HepG2 (cell line): ENCODE measurements around the gene ARMH1. TPM values are rescaled to one million over a fixed set of nuclear protein-coding genes. Genes with fewer than 3 reads are reported as not detected.
A peak's percentile ranks its signal among the peaks of the same experiment; 100 is the strongest.

Experiments used
- ARNT ChIP-seq: fragments of 450-650 bp; IDR thresholded peaks from 2 replicates; pipeline ENCODE4 v1.6.1; 2017
- ATF4 ChIP-seq, 2 experiments: fragments of 450-650 bp in 1 of 2; sonication (generic) in 1 of 2; formaldehyde crosslinking; IDR thresholded peaks; 2 replicates each; pipeline versions ENCODE4 v1.5.0 to v1.8.0; 2020 to 2022; ENCODE audit warnings: mild to moderate bottlenecking in 1 of 2, missing genetic modification reagents in 1 of 2
- ISL2 ChIP-seq: sonication (generic); formaldehyde crosslinking; IDR thresholded peaks from 2 replicates; pipeline ENCODE4 v1.5.0; 2020; ENCODE audit warnings: missing genetic modification reagents
- MIER2 ChIP-seq: IDR thresholded peaks from 2 replicates; pipeline ENCODE4 v1.6.1; 2016; ENCODE audit warnings: missing biosample characterization, missing genetic modification reagents
- MYPOP ChIP-seq: sonication (generic); formaldehyde crosslinking; IDR thresholded peaks from 2 replicates; pipeline ENCODE4 v1.8.1; 2023; ENCODE audit warnings: mild to moderate bottlenecking, moderate library complexity, missing genetic modification reagents
- NFYB ChIP-seq: sonication (generic); formaldehyde crosslinking; IDR thresholded peaks from 2 replicates; pipeline ENCODE4 v1.4.0; 2020; ENCODE audit warnings: missing genetic modification reagents
- PRPF4 ChIP-seq: fragments of 200-400 bp; formaldehyde crosslinking; IDR thresholded peaks from 2 replicates; pipeline ENCODE4 v1.6.1; 2016; ENCODE audit warnings: low read length, low read depth; ENCODE audit not compliant: poor library complexity, severe bottlenecking
- SCMH1 ChIP-seq: sonication (generic); formaldehyde crosslinking; IDR thresholded peaks from 2 replicates; pipeline ENCODE4 v1.9.0; 2021; ENCODE audit warnings: missing genetic modification reagents, mild to moderate bottlenecking, borderline replicate concordance
- SMAD9 ChIP-seq: sonication (generic); formaldehyde crosslinking; IDR thresholded peaks from 2 replicates; pipeline ENCODE4 v1.5.1; 2020; ENCODE audit warnings: mild to moderate bottlenecking, missing genetic modification reagents
- TEAD2 ChIP-seq: sonication (generic); formaldehyde crosslinking; IDR thresholded peaks from 2 replicates; pipeline ENCODE4 v1.9.0; 2021; ENCODE audit warnings: missing genetic modification reagents
- ZC3H4 ChIP-seq: sonication (generic); formaldehyde crosslinking; IDR thresholded peaks from 2 replicates; pipeline ENCODE4 v1.4.0; 2020; ENCODE audit warnings: missing genetic modification reagents, borderline replicate concordance
- ZNF101 ChIP-seq: sonication (generic); formaldehyde crosslinking; IDR thresholded peaks from 2 replicates; pipeline ENCODE4 v1.4.0; 2020; ENCODE audit warnings: mild to moderate bottlenecking, low read depth, missing genetic modification reagents, borderline replicate concordance
- ZNF7 ChIP-seq: IDR thresholded peaks from 2 replicates; pipeline ENCODE4 v1.6.1; 2016; ENCODE audit warnings: missing biosample characterization, missing genetic modification reagents
- ZNF777 ChIP-seq: sonication (generic); formaldehyde crosslinking; IDR thresholded peaks from 2 replicates; pipeline ENCODE4 v1.4.0; 2020; ENCODE audit warnings: missing genetic modification reagents
- ZNF800 ChIP-seq: sonication (generic); formaldehyde crosslinking; IDR thresholded peaks from 2 replicates; pipeline ENCODE4 v1.4.0; 2020; ENCODE audit warnings: missing genetic modification reagents
- ZSCAN29 ChIP-seq: sonication (generic); formaldehyde crosslinking; conservative IDR thresholded peaks from 2 replicates; pipeline ENCODE4 v1.4.0; 2020; ENCODE audit warnings: mild to moderate bottlenecking, missing genetic modification reagents
- polyA plus RNA-seq, 8 experiments: library from polyadenylated mRNA; depleted of rRNA in 3 of 8; stranded (reverse) in 7 of 8; unstranded in 1 of 8; fragments of >200 nt; fragmentation: Illumina TruSeq in 4 of 8; extraction: Trizol in 4 of 8; gene quantifications; 2 replicates each; pipeline versions ENCODE4 v1.2.1 to v1.2.3, GENCODE V29; 2011 to 2016; ENCODE audit warnings: low read depth in 4 of 8, missing spikeins in 1 of 8, mixed read lengths in 1 of 8; ENCODE audit not compliant: insufficient read depth in 1 of 8
- total RNA-seq, 5 experiments: library from RNA; depleted of rRNA; stranded (reverse); fragments of >200 nt; fragmentation: Illumina TruSeq; extraction: Trizol; gene quantifications; 2 replicates each; pipeline ENCODE4 v1.2.3, GENCODE V29; 2016; ENCODE audit warnings: low read depth in 1 of 5
- TF ChIP-seq, protein P1 (sequence below): sonication (generic); formaldehyde crosslinking; conservative IDR thresholded peaks from 2 replicates; pipeline ENCODE4 v1.4.0; 2020; ENCODE audit warnings: missing genetic modification reagents
- TF ChIP-seq, protein P2 (sequence below): sonication (generic); formaldehyde crosslinking; IDR thresholded peaks from 2 replicates; pipeline ENCODE4 v1.4.0; 2020; ENCODE audit warnings: mild to moderate bottlenecking, missing genetic modification reagents
- TF ChIP-seq, protein P3 (sequence below): sonication (generic); formaldehyde crosslinking; IDR thresholded peaks from 2 replicates; pipeline ENCODE4 v1.8.0; 2022; ENCODE audit warnings: missing genetic modification reagents, mild to moderate bottlenecking, borderline replicate concordance
- TF ChIP-seq, protein P4 (sequence below): IDR thresholded peaks from 2 replicates; pipeline ENCODE4 v1.6.1; 2018; ENCODE audit warnings: missing genetic modification reagents
- TF ChIP-seq, protein P5 (sequence below): sonication (generic); IDR thresholded peaks from 2 replicates; pipeline ENCODE4 v1.6.1; 2016; ENCODE audit warnings: low read depth, borderline replicate concordance

The ARMH1 gene
- total and polyA plus RNA-seq, 2 of the 13 experiments (the other 11 are each of a cell fraction or from before 2014, with no cell fraction given): 0.69 TPM; not detected in 1

DNA sequence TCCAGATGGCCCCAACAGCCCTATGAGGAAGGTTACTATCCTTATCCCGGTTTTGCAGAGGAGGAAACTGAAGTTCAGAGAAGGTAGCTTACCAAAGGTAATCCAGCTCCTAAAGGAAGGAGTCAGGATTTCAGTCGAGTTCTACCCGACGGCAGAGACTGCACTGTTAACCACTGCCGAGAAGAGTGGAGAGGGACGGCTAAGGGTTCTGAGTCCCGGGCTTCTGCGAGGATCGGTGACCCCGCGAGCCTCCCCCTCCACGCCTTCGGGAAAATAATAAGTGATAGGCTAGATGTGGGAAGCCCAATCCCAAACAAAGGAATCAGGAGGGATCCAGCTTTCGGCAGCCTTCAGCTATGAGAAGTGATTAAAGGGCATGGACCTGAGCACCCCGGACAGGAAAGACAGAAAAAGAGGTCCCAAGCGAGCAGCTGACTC is 820 bp upstream of the ARMH1 start (continued):
- TF ChIP-seq, protein P1, sequence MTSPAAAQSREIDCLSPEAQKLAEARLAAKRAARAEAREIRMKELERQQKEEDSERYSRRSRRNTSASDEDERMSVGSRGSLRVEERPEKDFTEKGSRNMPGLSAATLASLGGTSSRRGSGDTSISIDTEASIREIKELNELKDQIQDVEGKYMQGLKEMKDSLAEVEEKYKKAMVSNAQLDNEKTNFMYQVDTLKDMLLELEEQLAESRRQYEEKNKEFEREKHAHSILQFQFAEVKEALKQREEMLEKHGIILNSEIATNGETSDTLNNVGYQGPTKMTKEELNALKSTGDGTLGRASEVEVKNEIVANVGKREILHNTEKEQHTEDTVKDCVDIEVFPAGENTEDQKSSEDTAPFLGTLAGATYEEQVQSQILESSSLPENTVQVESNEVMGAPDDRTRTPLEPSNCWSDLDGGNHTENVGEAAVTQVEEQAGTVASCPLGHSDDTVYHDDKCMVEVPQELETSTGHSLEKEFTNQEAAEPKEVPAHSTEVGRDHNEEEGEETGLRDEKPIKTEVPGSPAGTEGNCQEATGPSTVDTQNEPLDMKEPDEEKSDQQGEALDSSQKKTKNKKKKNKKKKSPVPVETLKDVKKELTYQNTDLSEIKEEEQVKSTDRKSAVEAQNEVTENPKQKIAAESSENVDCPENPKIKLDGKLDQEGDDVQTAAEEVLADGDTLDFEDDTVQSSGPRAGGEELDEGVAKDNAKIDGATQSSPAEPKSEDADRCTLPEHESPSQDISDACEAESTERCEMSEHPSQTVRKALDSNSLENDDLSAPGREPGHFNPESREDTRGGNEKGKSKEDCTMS: no peak
- TF ChIP-seq ZC3H4 (CRISPR knock-in tag) (no peak), ZNF7 (CRISPR knock-in tag) (no peak), ZNF777 (peak; percentile 13; the same call in 1 of the 2 replicates), ZNF800 (no peak), SCMH1 (CRISPR knock-in tag) (no peak), ARNT (no peak), ISL2 (CRISPR knock-in tag) (peak; percentile 8; the same call in 1 of the 2 replicates), SMAD9 (CRISPR knock-in tag) (no peak), TEAD2 (CRISPR knock-in tag) (no peak), MYPOP (no peak; the same call in 1 of the 2 replicates), ZNF101 (no peak), ZSCAN29 (CRISPR knock-in tag) (no peak), MIER2 (CRISPR knock-in tag) (no peak), PRPF4 (no peak), ATF4 (CRISPR knock-in tag; IDR thresholded peaks at IDR 0.05) (no peak), NFYB (CRISPR knock-in tag) (no peak)
- TF ChIP-seq, protein P2, sequence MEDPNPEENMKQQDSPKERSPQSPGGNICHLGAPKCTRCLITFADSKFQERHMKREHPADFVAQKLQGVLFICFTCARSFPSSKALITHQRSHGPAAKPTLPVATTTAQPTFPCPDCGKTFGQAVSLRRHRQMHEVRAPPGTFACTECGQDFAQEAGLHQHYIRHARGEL: no peak
- TF ChIP-seq, protein P3, sequence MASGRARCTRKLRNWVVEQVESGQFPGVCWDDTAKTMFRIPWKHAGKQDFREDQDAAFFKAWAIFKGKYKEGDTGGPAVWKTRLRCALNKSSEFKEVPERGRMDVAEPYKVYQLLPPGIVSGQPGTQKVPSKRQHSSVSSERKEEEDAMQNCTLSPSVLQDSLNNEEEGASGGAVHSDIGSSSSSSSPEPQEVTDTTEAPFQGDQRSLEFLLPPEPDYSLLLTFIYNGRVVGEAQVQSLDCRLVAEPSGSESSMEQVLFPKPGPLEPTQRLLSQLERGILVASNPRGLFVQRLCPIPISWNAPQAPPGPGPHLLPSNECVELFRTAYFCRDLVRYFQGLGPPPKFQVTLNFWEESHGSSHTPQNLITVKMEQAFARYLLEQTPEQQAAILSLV: no peak
- TF ChIP-seq, protein P4, sequence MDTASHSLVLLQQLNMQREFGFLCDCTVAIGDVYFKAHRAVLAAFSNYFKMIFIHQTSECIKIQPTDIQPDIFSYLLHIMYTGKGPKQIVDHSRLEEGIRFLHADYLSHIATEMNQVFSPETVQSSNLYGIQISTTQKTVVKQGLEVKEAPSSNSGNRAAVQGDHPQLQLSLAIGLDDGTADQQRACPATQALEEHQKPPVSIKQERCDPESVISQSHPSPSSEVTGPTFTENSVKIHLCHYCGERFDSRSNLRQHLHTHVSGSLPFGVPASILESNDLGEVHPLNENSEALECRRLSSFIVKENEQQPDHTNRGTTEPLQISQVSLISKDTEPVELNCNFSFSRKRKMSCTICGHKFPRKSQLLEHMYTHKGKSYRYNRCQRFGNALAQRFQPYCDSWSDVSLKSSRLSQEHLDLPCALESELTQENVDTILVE (CRISPR knock-in tag): no peak
- TF ChIP-seq, protein P5, sequence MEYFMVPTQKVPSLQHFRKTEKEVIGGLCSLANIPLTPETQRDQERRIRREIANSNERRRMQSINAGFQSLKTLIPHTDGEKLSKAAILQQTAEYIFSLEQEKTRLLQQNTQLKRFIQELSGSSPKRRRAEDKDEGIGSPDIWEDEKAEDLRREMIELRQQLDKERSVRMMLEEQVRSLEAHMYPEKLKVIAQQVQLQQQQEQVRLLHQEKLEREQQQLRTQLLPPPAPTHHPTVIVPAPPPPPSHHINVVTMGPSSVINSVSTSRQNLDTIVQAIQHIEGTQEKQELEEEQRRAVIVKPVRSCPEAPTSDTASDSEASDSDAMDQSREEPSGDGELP: peak; percentile 91
